Neuron (in vitro differentiated cells): Measurements from ENCODE around the gene CD48.

ENCODE experiments used
- H2AFZ ChIP-seq: one replicate; pipeline ENCODE4 v1.6.1; 2013; ENCODE audit warnings: low read depth, mild to moderate bottlenecking, inconsistent platforms, low read length, moderate library complexity
- H3K27me3 ChIP-seq: one replicate; pipeline ENCODE4 v1.6.1; 2013; ENCODE audit warnings: low read length; ENCODE audit not compliant: insufficient read depth
- H3K36me3 ChIP-seq: one replicate; pipeline ENCODE4 v1.6.1; 2013; ENCODE audit warnings: low read length; ENCODE audit not compliant: insufficient read depth
- H3K4me1 ChIP-seq: one replicate; pipeline ENCODE4 v1.6.1; 2013; ENCODE audit warnings: low read length; ENCODE audit not compliant: insufficient read depth
- H3K4me3 ChIP-seq: 2 replicates; pipeline ENCODE4 v1.5.1; 2013; ENCODE audit warnings: mild to moderate bottlenecking, low read length, moderate library complexity
- H3K9me3 ChIP-seq: one replicate; pipeline ENCODE4 v1.6.1; 2013; ENCODE audit warnings: low read length

The CD48 gene, protein sequence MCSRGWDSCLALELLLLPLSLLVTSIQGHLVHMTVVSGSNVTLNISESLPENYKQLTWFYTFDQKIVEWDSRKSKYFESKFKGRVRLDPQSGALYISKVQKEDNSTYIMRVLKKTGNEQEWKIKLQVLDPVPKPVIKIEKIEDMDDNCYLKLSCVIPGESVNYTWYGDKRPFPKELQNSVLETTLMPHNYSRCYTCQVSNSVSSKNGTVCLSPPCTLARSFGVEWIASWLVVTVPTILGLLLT

DNA sequence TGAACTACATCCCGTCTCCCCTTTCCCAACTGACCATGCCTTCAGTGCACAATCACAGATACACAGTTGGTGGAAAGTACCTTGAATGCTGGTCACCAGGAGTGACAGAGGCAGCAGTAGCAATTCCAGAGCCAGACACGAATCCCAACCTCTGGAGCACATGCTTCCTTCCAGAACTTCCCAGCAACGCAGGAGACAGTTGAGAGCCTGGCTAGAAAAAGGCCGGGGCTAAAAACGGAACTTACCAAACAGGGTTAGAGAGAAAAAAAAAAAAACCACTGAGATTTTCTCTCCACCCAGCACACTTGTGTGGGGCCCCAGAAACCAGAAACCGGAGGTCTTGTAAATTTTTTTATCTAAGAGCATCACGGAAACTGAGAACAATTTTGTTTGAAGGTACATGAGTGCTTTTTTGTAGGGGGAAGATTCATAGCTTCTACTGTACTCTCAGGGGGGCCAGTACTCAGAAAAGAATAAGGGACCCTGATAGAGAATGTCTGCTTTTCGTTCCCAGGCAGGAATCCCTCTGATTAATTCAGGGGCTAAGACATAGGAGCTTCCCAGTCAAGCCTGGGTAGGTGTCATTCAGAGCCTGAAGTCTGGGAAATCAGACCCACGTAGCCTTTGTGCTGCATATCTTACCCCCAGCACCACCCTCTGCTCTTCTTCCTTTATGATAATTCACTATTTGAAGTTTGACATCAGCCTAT is at the start of gene CD48:
CD48 (minus strand) TSS at position 221 of the 710 bp plus-strand sequence; CDS start at position 162, 59 bp downstream.
- no peak within 1 kb of the TSS for H3K4me3 ChIP-seq
- no peaks in the 10 kb centered on the region for H3K36me3 ChIP-seq
- no peaks in the 10 kb centered on the region for H3K4me1 ChIP-seq
- no peak within 1 kb of the TSS for H2AFZ ChIP-seq
- peaks cover 2% of the 10 kb centered on the region for H3K27me3 ChIP-seq
- no peaks in the 10 kb centered on the region for H3K9me3 ChIP-seq

DNA sequence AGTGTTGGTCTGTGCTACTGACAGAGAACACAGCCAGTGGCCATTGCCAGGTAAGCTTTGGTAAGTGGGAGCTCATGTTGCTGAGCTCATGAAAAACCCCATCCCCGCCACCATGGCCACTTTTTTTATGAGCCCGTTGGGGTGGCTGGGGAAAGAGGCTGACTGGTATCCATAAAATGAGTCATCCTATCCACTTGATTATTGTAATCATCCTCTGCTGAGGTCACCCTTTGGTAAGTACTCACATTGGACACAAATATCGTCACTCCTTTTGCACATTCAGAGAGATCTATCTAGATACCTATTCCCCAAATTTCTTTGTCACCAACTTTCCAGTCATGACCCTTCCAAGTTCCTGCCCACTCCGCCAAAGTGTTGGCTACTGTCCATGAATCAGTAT is 49.4 kb upstream of the CD48 start:
- no peaks in the 10 kb centered on the region for H3K9me3 ChIP-seq
- H3K27me3 ChIP-seq = no peaks in the 10 kb centered on the region
- no peaks in the 10 kb centered on the region for H3K36me3 ChIP-seq
- no peak overlapping the region for H2AFZ ChIP-seq
- no peak overlapping the region for H3K4me3 ChIP-seq
- H3K4me1 ChIP-seq = no peaks in the 10 kb centered on the region

DNA sequence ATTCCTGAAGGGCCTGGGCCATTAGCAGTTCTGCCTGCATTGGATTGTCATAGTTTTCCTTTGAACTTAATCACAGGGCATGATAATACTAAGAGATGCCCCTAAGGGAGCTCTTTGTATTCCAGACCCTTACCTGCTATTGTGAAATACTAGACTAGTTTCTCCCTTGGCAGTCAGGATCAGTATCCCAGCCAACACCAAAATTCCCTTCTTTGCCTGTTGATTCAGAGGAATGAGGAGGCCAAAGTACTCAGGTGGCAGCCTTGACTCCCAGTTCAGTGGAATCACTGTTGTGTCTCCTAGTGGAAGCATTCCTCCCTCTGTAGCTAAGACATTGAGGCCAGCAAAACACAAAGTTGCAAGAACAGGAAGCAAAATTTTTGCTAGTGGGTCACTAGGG is 48.1 kb upstream of the CD48 start:
- no peaks in the 10 kb centered on the region for H3K36me3 ChIP-seq
- no peak overlapping the region for H3K4me3 ChIP-seq
- H2AFZ ChIP-seq = no peak overlapping the region
- no peaks in the 10 kb centered on the region for H3K9me3 ChIP-seq
- H3K27me3 ChIP-seq = no peaks in the 10 kb centered on the region
- H3K4me1 ChIP-seq = no peaks in the 10 kb centered on the region

DNA sequence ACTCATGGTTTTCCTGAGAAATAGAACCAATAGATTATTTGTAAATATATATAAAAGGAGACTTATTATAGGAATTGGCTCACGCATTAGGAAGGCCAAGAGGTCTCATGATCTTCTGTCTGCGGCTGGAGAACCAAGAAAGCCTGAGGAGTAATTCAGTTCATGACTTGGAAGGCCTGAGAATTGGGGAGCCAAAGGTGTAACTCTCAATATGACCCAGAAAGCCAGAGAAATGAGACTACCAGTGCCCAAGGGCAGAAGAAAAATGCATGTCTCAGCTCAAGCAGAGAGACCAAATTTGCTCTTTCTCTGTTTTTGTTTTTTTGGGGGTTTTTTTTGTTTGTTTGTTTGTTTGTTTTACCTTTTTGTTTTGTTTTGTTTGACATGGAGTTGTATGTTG is 46.9 kb upstream of the CD48 start:
- no peaks in the 10 kb centered on the region for H3K4me1 ChIP-seq
- H3K36me3 ChIP-seq = no peaks in the 10 kb centered on the region
- H3K27me3 ChIP-seq = no peaks in the 10 kb centered on the region
- no peak overlapping the region for H3K4me3 ChIP-seq
- no peak overlapping the region for H2AFZ ChIP-seq
- H3K9me3 ChIP-seq = no peaks in the 10 kb centered on the region

DNA sequence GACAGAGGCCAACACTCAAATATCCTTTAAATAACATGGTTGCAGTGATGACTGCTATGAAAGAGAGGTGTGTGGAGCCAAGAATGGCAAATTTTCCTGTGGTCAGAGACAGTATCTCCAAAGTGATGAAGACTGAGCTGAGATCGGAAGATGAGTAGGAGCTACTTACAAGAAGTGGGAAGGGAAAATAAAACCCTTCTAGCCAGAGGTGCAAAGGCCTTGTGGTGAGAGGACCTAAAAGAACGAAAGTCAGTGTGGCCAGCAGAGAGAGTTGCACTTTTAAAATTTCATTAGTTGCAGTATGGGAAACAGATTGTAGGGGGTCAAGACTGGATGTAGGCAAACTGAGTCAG is 45.2 kb upstream of the CD48 start:
- Histone ChIP-seq H3K36me3 (no peaks in the 10 kb centered on the region), H2AFZ (no peak overlapping the region), H3K9me3 (no peaks in the 10 kb centered on the region), H3K27me3 (no peaks in the 10 kb centered on the region), H3K4me3 (no peak overlapping the region), H3K4me1 (no peaks in the 10 kb centered on the region)

DNA sequence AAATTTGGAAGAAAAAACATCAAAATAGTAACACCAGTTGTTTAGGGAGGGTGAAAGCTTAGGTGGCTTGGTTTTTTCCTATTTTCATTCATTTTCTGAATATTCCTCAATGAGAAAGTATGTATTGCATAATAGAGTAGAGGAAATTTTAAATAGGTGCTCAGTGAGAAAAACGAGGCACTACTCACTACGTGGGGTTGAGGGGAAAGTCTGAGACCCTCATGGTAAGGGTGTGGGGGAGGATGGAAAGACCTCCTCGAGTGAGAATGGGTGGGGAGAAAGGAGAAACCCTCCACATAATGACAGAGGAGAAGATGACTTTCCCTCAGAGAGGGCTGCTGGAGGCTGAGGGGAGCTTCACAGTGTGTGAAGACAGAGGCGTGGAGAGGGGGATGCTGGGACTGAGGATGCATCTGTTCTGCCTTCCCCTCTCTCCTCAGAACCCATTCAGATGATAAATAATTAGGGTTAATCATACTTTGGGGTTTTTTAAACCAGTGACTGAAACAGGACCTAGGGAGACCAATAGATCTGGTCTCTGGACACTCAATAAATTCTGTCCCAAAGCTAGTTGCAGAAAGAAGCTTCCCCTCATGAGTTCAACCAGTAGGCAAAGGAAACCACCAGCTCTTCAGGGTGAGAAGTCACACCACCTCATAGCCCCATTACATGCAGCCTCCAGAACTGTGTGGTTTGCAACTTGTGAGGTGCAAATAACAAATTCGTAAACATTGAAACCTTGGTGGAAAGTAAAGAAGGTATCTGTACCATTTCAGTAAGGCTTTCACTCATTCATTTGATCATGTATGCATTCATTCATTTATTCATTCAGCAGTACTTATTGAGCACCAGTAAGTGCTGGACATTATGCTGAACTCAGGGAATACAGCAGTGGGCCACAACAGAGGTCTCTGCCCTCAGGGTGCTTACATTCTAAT is 44.6 kb upstream of the CD48 start:
- no peak overlapping the region for H3K4me3 ChIP-seq
- H3K27me3 ChIP-seq = no peaks in the 10 kb centered on the region
- no peaks in the 10 kb centered on the region for H3K4me1 ChIP-seq
- H2AFZ ChIP-seq = no peak overlapping the region
- no peaks in the 10 kb centered on the region for H3K9me3 ChIP-seq
- no peaks in the 10 kb centered on the region for H3K36me3 ChIP-seq

DNA sequence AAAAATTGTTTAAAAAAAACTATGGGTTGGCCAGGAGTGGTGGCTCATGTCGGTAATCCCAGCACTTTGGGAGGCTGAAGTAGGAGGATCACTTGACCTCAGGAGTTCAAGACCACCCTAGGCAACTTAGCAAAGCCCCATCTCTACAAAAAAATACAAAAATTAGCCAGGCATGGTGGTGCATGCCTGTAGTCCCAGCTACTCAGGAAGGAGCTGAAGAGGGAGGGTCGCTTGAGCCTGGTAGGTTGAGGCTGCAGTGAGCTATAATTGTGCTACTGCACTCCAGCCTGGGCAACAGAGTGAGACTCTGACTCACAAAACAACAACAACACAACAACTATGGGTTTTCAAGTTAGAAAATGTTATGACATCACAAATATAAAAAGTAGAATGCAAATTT is 43.8 kb upstream of the CD48 start:
- no peaks in the 10 kb centered on the region for H3K4me1 ChIP-seq
- H3K9me3 ChIP-seq = no peaks in the 10 kb centered on the region
- no peak overlapping the region for H3K4me3 ChIP-seq
- no peak overlapping the region for H2AFZ ChIP-seq
- peaks cover 3% of the 10 kb centered on the region for H3K27me3 ChIP-seq
- H3K36me3 ChIP-seq = no peaks in the 10 kb centered on the region

DNA sequence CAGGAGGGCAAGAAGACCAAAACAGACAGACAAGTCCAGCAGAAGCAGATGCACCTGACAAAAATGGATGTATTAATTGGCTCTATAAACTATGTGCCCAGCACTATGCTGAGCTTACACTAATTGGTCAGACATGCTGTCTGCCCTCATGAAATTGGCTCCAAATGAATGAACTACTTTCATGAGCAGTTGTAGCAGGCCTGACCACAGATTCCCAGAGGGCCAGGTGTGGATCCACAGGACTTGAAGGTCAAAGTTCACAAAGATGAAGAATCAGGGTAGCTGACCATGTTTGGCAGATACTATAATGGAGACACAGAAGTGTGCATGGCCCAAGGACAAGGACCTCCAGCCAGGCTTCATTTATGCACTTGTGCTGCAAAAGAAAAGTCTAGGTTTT is 42.0 kb upstream of the CD48 start:
- Histone ChIP-seq H3K36me3 (no peaks in the 10 kb centered on the region), H3K27me3 (peaks cover 3% of the 10 kb centered on the region), H3K4me1 (no peaks in the 10 kb centered on the region), H3K9me3 (no peaks in the 10 kb centered on the region), H3K4me3 (no peak overlapping the region), H2AFZ (no peak overlapping the region)

DNA sequence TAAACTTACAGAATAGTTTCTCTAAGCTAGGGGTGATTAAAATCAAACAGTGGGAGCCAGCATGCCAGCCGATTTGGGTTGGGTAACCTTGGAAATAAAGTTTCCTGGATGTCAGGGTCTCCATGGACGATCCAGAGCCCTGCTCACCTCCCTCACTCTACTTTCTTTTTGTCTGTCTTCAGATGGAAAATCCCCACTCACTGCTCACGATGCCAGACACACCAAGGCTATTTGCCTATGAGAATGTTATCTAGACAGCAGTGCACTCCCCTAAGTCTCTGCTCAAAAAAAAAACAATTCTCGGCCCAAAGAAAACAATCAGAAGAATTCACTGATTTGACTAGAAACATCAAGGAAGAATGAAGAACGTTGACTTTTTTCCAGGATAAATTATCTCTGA is 41.3 kb upstream of the CD48 start:
- Histone ChIP-seq H3K36me3 (no peaks in the 10 kb centered on the region), H2AFZ (no peak overlapping the region), H3K27me3 (peaks cover 3% of the 10 kb centered on the region), H3K9me3 (no peaks in the 10 kb centered on the region), H3K4me3 (no peak overlapping the region), H3K4me1 (no peaks in the 10 kb centered on the region)

DNA sequence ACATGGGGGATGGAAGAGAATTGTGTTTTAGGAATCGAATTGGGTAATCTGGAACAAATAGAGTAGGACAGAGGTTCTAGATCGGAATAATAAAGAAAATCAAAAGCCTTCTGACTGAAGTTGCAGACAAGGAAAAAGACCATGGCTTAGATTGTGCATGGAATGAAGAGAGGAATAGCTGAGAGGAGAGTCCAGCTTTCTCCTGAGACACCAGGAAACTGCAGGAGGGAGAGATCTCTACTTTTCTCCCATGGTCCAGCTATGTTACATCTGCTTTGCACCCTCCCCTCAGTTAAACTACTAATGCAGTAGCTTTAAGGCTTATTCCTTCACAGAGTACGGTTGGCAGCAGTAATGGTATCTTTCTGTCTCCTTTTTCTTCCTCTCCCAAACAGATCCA is 40.8 kb upstream of the CD48 start:
- no peak overlapping the region for H2AFZ ChIP-seq
- peaks cover 3% of the 10 kb centered on the region for H3K27me3 ChIP-seq
- no peaks in the 10 kb centered on the region for H3K4me1 ChIP-seq
- H3K36me3 ChIP-seq = no peaks in the 10 kb centered on the region
- H3K9me3 ChIP-seq = no peaks in the 10 kb centered on the region
- no peak overlapping the region for H3K4me3 ChIP-seq

DNA sequence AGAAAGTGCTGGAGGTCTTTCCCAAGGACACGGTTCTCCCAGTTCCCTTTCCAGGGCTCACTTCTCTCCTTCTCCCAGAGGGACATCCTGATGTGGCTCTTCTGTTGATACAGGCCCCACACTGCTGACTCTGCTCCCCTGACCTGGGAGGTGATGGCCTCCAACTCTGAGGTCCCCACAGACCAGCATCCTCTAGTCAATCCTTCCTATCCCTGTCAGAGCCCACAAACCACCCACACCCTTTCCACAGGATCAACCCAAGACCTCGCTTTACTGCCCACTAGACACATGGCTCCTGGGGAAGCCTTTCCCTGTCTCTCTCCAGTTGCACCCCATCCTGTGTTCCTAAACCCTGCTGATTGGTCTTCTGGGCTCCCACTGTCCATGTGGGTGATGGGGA is 39.0 kb upstream of the CD48 start:
- Histone ChIP-seq H3K36me3 (no peaks in the 10 kb centered on the region), H3K9me3 (no peaks in the 10 kb centered on the region), H3K4me1 (no peaks in the 10 kb centered on the region), H3K4me3 (no peak overlapping the region), H3K27me3 (peaks cover 3% of the 10 kb centered on the region), H2AFZ (no peak overlapping the region)

DNA sequence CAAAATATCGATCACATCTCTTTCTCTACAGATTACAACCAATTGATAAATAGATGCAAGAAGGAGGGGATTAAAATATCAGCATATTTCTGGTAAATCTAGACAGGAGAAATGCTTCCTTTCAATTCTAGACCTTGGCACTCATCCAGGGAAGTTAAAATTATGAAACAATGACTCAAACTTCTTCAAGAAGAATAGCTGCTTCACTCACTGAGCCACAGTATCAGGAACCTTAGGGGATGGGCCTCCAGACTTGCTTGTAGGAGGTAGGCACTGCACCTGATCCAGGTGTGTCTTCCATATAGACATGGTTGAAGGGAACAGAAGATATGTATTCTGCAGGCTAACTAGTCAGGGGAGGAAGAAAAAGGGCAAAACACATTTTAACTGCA is 37.3 kb upstream of the CD48 start:
- no peaks in the 10 kb centered on the region for H3K9me3 ChIP-seq
- no peak overlapping the region for H3K4me3 ChIP-seq

DNA sequence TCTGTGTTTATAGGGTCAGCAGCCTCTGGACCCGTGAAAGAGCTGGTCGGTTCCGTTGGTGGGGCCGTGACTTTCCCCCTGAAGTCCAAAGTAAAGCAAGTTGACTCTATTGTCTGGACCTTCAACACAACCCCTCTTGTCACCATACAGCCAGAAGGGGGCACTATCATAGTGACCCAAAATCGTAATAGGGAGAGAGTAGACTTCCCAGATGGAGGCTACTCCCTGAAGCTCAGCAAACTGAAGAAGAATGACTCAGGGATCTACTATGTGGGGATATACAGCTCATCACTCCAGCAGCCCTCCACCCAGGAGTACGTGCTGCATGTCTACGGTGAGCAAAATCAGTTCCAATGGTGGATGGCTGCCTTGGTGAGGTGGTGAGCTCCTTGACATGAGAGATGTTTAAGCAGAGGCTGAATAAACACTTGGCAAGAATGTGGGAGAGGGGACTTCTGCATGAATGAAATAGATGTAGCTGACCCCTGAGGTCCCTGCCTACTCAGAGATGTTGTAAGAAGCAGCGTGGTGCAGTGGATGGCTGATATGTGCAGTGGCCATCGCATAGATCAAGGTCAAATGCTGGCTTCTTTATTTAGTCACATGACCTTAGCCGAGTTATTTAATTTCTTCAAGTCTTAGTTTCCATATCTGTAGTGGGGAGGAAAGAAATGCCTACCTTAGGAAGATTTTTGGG is 36.7 kb upstream of the CD48 start:
- no peak overlapping the region for H3K4me3 ChIP-seq
- H3K9me3 ChIP-seq = no peaks in the 10 kb centered on the region
- peaks cover 3% of the 10 kb centered on the region for H3K27me3 ChIP-seq
- H3K4me1 ChIP-seq = no peaks in the 10 kb centered on the region
- no peak overlapping the region for H2AFZ ChIP-seq
- no peaks in the 10 kb centered on the region for H3K36me3 ChIP-seq

More for the DNA sequence above, 37.3 kb upstream of the CD48 start:
- Histone ChIP-seq H3K36me3 (no peaks in the 10 kb centered on the region), H2AFZ (no peak overlapping the region), H3K27me3 (peaks cover 3% of the 10 kb centered on the region), H3K4me1 (no peaks in the 10 kb centered on the region)
